Glomerular visceral epithelial cell (primary cell): Measurements from ENCODE around the gene TPD52L2.

Experiments
- DNase-seq: peaks from one replicate; pipeline ENCODE4 v3.0.0-alpha.2; 2016; ENCODE audit errors: extremely low spot score

Gene TPD52L2

DNA sequence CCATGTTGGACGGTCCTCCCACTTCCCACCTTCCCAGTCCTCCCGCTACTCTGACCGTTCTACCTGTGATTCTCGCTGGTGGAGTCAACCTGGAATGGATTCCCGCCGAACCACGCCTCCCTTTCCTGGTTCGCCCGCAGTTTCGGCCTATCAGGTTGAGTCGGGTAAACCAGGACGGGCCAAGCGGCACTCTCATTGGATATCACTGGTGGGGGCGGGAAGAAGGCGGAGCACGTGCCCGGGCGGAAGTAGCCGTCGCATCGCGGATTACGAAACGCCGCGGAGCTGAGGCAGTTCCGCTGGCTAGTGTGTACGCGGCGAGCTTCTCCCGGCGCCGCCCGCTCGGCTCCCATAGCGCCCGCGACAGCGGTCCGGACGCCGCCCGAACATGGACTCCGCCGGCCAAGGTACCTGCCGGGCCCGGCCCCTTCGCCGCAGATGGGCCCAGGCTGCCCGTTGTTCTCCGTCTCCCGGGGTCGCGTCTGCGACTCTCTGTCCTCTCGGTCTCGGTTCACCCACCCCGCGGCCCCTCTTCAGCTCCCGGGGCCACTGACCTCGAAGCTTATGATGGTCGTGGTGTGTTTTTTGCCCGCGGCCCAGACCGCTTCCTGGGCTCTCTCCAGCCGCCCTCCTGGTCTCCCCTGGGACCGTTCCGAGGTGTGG, at the start of gene TPD52L2:
TSS of gene TPD52L2 (plus strand) at position 293 of the 663 bp plus-strand sequence. CDS start at position 389, 96 bp downstream.
- peak; percentile 100 for DNase-seq

DNA sequence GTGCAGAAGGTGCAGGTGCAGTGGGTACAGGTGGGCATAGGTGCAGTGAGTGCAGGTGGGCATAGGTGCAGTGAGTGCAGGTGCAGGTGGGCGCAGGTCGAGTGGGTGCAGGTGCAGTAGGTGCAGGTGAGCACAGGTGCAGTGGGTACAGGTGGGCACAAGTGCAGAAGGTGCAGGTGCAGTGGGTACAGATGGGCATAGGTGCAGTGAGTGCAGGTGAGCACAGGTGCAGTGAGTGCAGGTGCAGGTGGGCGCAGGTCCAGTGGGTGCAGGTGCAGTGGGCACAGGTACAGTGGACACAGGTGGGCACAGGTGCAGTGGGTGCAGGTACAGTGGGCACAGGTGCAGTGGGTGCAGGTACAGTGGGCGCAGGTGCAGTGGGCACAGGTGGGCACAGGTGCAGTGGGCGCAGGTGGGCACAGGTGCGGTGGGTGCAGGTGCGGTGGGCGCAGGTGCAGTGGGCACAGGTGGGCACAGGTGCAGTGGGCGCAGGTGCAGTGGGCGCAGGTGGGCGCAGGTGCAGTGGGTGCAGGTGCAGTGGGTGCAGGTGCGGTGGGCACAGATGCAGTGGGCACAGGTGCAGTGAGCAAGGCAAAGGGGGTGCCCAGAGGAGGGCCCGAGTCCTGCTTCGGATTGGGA, 49.3 kb upstream of the TPD52L2 start:
- DNase-seq, result no peak

DNA sequence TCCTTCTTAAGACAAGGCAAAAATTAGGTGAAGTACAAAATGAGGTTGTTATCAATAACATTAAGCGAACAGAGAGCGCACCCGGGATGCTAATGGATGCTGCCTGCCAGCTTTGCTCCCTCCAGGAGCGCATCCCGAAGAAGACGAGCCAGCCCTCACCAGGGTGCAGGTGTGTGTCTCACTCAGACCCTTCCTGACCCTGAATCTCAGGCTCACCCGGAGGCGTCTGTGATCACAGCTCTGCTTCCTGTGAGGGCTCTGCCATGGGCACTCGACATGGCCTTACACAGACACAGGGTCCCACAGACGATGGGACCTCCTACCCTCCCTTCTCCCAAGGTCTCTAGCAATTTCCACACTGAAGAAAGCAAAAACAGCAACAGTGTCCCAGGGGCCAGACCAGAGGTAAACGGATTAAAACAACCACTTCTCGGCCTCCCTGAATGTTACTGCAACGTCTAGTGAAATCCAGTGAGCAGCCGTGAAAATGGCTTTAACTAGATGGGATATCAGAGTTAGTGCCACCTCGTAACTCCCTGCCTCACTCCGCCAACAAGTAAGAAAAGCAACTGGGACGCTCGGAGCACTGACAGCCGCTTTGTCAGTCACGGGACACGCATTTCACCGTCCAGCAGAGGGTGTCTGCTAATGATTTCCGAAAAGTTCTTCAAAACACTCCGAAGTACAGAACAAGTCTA, 45.7 kb upstream of the TPD52L2 start:
- no peak for DNase-seq

DNA sequence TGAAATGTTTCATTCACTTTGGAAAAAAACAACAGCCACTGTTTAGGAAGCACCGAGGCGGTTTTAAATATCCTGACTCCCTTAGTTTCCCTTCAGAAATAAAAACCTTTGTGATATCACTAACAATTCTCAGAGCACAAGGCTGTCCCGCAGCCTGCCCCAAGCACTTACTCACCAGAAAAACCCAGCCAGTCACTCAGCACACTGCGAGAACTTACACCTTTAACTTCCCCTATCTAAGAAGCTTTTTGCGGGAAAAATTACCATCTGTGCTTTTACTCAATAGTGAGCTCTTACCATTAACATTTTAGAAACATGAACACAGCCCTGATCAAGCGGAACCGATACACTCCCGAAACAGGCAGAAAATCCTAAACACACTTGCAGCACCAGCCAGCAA, 43.3 kb upstream of the TPD52L2 start:
- no peak for DNase-seq

DNA sequence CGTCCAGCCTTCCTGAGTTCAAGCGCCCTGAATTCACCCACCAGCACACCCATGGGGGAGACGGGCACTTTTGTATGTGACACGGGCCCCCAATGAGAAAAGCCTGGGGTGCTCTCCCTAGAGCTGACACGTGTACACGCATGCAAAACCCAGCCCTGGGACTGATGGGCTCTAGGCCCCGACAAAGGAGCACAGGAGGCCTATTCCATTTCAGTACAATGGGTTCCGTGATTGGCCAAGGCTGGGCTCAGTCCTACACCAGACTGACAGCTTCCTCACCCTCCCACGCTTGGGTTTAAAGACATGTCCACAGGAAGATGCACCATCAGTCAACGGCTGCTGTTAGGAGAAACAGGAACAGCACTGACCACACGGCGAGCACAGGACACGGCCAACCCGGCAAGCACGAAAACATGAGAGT, 42.8 kb upstream of the TPD52L2 start:
- no peak for DNase-seq

DNA sequence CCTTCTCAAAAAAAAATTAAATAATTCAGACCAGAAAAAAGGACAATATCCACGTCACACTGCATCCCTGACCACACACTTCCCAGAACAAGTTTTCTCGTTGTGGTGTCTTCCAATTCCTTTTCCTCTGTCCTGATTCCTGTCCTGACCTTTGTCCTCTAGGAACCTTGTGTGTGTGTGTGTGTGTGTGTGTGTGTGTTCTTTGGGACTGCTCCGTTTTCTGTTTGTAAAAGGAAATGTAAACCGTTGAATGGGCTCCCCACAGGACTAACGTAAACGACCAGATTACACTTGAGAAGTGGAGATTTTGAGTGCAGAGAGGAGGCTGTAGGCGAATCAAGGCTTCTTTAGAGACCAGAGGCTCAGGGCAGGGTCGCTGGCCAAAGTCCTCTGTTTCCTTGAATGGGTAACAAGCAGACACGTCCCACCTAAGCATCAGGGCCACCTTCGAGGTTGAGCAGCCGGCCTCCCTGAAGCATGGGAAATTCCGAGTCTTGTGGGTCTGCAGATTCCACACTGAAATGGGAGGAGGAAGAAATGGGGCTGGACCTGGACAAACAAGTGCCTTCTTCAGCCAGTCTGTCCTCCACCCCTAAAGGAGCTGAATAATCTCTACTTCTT, 41.3 kb upstream of the TPD52L2 start:
- DNase-seq, result no peak

DNA sequence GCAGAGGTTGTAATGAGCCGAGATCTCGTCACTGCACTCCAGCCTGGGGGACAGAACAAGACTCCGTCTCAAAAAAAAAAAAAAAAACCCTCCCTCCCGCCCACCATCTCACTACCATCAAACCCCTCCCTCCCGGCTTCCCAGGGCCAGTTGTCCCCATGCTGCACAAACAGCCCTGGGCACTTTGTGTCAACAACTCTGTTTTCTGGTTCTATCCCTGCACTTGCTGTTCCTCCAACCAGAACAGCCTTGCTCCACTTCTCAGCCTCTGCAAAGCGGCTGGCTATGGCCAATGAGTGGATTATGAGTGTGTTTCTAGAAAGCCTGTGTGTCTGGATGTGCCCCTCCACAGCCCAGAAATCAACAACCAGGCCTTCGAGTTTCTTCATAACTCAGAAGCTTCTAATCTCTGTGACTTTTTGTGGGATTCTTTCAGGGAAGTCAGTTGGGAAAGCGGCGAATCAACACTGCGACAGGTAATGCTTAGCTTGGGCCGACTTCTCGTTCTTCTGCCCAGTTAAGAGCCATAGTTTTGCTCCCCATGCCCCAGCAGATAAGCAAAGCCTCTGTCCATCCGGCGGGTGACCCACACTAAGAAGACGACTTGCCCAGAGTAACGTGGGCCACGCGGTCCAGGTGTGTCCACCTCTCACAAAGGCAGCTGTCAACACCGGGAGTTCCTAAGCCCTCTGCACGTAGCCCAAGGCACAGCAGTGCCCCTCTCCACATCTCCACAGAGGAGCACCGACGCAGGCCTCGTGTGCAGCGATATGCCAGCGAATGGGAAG, 39.5 kb upstream of the TPD52L2 start:
- DNase-seq, result no peak

DNA sequence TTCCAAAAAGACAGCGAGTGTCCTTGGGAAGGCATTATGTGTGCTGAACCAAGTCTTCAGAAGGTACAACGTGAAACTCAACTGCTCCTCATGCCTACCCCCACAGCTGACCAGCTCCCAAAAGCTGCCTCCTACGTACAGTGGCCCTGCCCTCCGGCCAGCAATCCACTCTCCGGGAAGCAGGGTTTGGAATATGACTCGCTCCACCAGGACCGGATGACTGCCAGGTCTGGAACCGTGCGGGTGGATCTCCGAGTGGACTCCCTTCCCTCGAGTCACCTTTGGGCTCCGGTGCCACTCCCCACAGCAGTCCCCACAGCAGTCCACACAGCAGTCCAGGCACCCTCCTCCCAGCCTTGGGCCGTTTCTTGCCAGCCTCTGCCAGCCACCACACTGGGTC, 38.3 kb upstream of the TPD52L2 start:
- no peak for DNase-seq

DNA sequence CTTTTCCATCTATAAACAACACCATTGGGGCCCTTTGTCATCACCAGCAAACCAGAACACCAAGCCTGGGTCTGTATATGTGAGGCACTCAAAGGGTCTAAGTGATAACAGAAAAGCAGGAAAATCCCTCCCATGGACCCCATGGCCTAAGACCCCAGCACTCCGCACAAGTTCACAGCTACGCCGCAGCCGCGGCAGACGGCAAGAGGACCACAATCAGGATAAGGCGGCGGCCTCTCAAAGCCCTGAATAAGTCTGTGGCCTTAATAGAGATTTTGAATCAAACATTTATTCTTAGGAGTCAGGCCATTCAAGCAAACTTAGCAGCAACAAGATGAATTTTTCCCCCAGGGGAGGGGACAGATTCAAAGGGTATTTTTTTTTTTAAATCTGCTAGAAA, 36.9 kb upstream of the TPD52L2 start:
- no peak for DNase-seq

DNA sequence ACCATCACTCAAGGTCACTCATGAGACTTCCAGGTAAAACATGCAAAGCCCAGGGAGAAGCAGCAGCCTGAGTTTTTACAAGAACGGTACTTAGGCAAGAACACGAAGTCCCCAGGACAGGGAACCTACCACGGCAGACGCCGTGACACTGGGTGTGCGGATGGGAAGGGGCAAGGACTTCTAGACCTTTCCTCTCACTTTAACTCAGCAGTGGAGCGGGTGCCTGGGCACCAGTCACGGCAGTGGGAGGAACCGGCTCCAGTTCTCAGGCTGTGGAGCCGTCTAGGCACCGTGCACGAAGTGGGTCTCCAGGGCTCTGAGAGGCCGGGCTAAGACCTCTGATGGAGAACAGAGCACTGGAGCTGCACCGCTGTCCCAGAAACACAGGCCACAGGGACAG, 36.5 kb upstream of the TPD52L2 start:
- DNase-seq, result no peak

DNA sequence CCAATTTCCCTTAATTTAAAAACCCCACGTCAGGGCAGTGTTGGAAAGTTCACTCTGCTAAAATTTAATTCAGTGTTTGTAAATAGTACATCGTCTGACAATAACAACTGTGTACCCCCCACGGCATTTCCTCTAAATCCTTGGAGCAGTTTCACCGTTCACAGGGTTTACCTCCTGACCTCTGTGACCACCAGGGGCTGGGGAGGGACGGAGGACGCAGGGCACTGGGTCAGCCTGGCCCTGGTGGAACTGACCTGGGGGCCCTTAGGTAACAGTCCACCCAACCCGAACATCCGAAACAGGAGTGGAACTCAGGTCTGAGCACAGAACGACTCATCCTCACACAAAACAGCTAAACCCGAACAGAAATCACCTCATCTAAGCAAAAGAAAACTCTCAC, 36.1 kb upstream of the TPD52L2 start:
- DNase-seq, result no peak

DNA sequence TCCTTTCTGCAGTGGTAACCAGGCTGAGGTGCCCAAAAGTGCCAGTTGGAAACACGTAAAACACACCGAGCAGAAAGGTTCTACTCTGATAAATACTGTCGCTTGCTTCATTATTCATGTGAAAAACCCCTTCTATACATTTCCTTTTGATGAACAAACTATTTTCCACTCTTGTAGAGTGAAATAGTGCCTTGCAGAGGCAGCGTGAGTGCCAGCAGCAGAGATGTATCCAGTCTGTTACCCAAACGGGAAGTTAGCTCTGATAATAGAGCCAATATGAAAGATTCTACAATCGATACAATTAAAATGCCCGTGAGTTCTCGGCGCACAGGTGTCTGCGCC, 35.5 kb upstream of the TPD52L2 start:
- no peak for DNase-seq

DNA sequence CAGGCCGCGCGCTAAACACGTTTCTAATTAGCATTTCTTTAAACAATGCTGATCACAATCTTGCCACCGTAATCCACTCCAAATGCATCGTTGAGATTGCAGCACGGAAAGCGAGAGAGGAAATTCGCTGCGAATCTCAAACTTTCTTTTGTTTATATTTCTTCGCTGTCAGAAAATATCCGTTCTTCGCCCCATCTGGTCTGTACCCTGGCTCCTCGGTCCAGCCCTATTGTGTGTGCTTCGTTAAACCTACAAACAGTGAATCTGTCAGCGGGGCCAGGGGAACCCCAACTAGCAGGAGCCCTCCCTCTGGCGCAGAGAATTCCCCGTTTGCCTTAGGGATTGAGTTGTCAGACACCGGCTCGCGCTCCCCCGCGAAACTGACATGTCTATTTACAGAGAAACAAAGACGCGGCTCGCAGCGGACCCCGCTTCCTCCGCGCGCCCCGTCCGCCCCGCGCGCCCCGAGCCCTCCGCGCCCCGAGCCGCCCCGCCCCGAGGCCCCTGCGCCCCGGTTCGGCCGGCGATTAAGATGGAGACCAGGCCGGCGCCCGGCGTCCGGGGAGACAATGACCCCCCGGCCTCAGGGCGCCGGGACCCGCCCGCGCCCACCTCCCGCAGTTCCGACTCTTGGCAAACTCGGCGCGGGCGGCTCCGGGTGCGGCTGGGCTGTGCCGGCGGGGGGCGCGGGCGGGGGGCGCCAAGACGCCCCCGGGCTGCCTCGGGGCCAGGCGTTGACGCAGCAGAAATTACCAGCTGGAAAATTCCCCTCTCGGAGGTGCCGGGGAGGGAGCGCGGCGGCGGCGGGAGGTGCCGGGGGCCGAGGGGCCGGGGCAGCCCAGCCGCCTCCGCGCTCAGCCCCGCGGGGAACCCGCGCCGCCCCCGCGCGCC, 34.9 kb upstream of the TPD52L2 start:
- DNase-seq, result no peak

DNA sequence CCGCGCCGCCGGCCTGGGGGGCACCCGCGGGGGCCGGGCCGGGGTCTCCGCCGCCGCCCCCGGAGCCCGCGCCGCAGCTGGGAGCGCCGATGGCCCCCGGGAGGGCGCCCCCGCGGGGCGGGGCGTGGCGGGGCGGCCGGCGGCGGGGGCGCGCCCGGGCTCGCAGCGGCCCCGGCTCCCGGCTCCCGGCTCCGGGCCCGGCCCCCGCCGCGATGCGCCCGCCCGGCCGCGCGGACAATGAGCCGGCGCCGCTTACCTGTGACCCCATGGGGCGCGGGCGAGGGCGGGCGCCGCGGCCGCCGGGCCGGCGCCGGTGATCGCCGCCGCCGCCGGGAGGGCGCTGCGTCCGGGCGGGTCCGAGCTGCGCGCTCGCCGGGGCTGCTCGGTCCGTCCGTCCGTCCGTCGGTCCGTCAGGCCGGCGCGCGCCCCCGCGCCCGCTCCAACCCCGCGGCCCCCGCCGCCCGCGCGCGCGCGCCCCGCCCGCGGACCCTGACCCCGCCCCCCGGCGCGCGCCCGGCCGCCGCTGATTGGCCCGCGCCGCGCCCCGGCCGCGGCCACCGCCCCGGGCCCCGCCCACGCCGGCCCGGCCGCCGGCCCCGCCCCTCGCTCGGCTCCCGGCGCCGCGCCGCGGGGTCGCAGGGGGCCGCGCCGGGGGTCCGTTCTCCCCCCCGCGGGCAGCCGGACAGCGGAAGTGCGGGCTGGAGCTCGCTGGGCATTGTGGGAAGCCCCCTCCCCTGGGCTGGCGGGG, 34.1 kb upstream of the TPD52L2 start, which contains the start of gene ZBTB46:
TSS of gene ZBTB46 (minus strand) at position 424 of the 748 bp plus-strand sequence. CDS start 40,507 bp downstream, outside the sequence.
- peak; percentile 71 for DNase-seq

DNA sequence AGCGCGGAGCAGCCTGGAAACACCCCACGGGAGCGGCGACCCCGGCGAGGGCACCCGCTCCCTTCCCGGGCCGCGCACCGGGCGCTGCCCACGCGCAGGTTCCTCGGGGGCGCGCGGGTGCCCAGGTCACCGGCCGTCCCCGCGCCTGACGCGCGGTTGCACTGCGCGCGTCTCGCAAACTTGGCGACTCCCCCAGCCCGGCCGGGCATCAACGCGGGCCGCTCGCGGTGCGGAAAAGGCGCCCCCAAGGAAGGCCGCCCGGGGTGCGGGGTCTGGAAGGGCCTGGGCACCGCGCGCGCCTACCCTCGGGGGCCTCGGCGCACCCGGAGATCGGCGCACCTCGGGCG, 33.5 kb upstream of the TPD52L2 start:
- DNase-seq, result no peak

DNA sequence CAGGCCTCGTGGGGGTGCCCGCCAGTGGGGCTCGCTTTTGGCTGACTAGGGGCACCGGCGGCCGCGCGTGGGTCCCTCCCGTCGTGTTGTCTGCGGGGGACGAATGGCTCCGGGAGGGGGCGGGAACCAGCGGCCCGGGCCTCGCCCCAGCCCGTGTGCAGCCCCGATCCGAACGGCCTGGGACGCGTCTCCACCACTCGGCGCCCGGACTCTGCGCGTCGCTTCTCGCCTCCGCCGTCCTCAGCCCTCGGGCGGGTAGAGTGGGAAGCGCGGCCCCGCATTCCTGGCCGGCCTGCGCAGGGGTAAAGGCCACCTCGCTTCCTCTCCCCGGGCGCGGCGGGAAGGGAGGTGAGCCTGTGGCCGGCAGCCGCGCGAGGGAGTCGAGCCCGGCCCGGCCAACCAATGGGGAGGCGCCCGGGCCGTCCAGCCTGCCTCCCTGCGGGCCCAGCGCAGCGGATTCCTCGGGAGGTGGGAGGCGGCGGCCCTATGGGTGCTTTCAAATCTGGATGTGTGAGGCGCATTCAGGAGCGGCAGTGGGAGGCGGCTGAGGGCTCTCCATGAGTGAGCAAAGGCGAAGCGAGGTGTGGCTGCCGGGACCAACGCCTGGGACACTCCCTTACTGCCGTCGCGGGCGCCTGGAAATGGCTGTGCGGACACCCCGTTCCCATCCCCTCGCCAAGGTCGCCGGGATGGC, 32.9 kb upstream of the TPD52L2 start:
- no peak for DNase-seq

DNA sequence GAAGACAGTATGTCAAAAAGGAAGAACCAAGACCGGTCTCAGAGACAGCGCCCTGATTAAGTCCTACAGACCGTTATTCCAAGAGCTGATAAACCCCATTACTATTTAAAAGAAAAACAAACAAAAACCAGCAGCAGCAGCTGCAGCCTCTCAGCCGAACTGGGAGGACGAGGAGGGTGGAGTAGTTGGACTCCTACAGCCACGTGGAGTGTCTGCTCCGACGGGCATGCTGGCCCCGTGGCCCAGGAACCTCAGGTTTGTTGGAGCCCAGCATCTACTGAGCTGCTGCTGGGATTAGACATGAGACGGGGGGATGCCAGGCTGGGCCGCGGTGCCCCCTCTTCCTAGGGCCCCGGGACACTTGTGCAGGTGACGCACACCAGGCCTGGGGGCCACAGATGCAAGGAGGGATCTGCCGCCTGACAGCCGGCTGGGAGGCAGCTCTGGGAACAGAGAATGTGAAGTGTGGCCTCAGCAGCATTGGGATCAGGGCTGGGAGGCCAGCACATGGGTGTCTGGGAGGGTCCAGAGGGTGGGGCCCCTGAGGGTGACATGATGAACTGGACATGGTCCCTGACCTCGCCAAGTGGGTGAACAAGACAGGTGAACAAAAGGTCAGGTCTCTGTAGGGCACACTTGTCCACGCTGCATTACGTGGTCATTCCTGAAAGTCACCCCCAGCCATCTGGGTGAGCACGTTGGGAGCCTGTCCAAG, 31.1 kb upstream of the TPD52L2 start:
- DNase-seq, result no peak

DNA sequence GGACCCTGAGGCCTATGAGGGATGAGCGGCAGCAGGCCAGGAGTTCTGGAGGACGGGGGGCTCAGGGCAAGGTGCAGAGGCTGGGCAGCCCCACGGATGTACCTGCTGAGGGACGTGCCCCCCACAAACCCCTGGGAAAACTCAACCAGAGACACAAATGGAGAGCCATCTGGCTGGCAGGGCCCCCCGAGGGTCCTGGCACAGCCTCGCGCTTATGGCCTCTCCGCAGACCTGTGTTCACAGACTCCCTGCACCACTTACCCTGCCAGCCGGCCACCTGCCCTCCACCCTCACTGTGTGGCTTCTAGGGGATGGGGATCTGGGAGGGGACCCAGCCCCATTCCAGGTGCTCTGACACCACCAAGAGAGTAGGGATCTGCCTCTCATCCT, 30.6 kb upstream of the TPD52L2 start:
- DNase-seq, result no peak
